IMR-90 (cell line): ENCODE measurements around the gene MTCP1. TPM values are rescaled to one million over a fixed set of nuclear protein-coding genes. Genes with fewer than 3 reads are reported as not detected.

Source experiments
- polyA plus RNA-seq, 3 experiments: library from polyadenylated mRNA; depleted of rRNA; stranded (reverse); fragments of >200 nt; gene quantifications; 2 replicates each; pipeline ENCODE4 v1.2.3, GENCODE V29; 2012; ENCODE audit warnings: low replicate concordance in 1 of 3
- total RNA-seq: library from RNA; depleted of rRNA; stranded (reverse); fragments of >200 nt; gene quantifications from 2 replicates; pipeline ENCODE4 v1.2.3, GENCODE V29; 2012; rRNA removed

The MTCP1 gene
- total and polyA plus RNA-seq, 2 of the 4 experiments (the other 2 are of a cell fraction), result 0.54 to 4.2 TPM

Other genes with a start within 250 kb of the MTCP1 start
- not detected in 2 replicates for gene SMIM9, start 236.5 kb downstream of the MTCP1 start, total RNA-seq
- gene SMIM9, start 236.5 kb downstream of the MTCP1 start, polyA plus RNA-seq (2012; rRNA removed), result not detected in 2 replicates
- 0.54 and 1.1 TPM in 2 replicates for gene F8A1, start 184.8 kb downstream of the MTCP1 start, total RNA-seq
- gene F8A1, start 184.8 kb downstream of the MTCP1 start, polyA plus RNA-seq (2012; rRNA removed), result 7.7 and 8.3 TPM in 2 replicates
- gene F8, start 48.4 kb downstream of the MTCP1 start, total RNA-seq, result 1.1 and 1.4 TPM in 2 replicates
- 1.1 and 1.5 TPM in 2 replicates for gene F8, start 48.4 kb downstream of the MTCP1 start, polyA plus RNA-seq (2012; rRNA removed)
- gene FUNDC2, start 44.3 kb downstream of the MTCP1 start, total RNA-seq, result 35.0 and 42.5 TPM in 2 replicates
- 51.7 and 52.3 TPM in 2 replicates for gene FUNDC2, start 44.3 kb downstream of the MTCP1 start, polyA plus RNA-seq (2012; rRNA removed)
- 8.4 and 11.4 TPM in 2 replicates for gene CMC4, start within 50 bp of the MTCP1 start, total RNA-seq
- gene CMC4, start within 50 bp of the MTCP1 start, polyA plus RNA-seq (2012; rRNA removed), result 6.4 and 7.0 TPM in 2 replicates
- gene BRCC3, start 372 bp upstream of the MTCP1 start, total RNA-seq, result 20.8 and 24.7 TPM in 2 replicates
- 13.5 and 14.4 TPM in 2 replicates for gene BRCC3, start 372 bp upstream of the MTCP1 start, polyA plus RNA-seq (2012; rRNA removed)
- gene VBP1, start 145.3 kb upstream of the MTCP1 start, total RNA-seq, result 42.3 and 75.3 TPM in 2 replicates
- 24.7 and 30.8 TPM in 2 replicates for gene VBP1, start 145.3 kb upstream of the MTCP1 start, polyA plus RNA-seq (2012; rRNA removed)
- 0.54 and 0.56 TPM in 2 replicates for gene RAB39B, start 193.4 kb upstream of the MTCP1 start, total RNA-seq
- 0.23 and 0.29 TPM in 2 replicates for gene RAB39B, start 193.4 kb upstream of the MTCP1 start, polyA plus RNA-seq (2012; rRNA removed)